Left lobe of liver (tissue), 2 donors: ENCODE results near the gene LTB. TPM values are rescaled to one million over a fixed set of nuclear protein-coding genes. Genes with fewer than 3 reads are reported as not detected.

Experiments
- ATAC-seq: fragments of 200-7000 bp; cut with Tn5 transposase; one replicate; pipeline ENCODE4 v1.9.1; 2020; ENCODE audit warnings: mild to moderate bottlenecking, moderate library complexity
- DNase-seq: peaks from one replicate; pipeline ENCODE4 v3.0.0-alpha.2; 2020; ENCODE audit warnings: low spot score
- total RNA-seq: library from RNA; stranded (reverse); gene quantifications from one replicate; pipeline ENCODE4 v1.2.1, GENCODE V29; 2021
- donor health status: DM: no; HTN: no; CAD: no; lungs with moderate emphysema.
- donor health status: DM: no; HTN: yes; CAD: no.

Gene LTB
- total RNA-seq, 1 donor from 2014 or later: 1.7 TPM

DNA sequence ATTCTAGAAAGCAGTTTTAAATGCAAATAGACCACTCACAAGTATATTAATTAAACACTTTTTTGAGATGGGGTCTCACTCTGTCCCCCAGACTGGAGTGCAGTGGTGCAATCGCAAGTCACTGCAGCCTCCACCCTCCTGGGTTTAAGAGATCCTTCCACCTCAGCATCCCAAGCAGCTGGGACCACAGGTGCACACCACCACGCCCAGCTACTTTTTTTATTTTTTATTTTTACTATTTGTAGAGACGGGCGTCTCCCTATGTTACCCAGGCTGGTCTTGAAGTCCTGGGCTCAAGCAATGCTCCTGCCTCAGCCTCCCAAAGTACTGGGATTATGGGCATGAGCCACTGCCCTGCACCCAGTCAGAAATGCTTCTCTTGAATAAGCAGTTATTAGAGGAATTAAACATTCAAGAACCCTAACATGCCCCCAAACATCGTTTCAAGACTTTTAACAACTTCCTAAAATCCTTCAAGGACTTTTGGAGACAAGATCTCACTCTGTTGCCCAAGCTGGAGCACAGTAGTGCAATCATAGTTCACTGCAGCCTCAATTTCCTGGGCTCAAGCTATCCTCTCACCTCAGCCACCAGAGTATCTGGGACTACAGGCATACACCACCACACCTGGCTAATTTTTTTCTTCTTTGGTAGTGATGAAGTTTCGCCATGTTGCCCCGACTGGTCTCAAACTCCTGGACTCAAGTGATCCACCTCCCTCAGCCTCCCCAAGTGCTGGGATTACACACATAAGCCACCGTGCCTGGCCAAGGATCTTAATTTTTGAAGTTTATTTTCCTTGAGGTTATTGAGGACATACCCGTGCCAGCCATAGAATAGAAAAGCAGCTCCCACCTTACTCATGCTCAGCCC is 50.2 kb downstream of the LTB start:
- ATAC-seq (no peak), DNase-seq (no peak)

DNA sequence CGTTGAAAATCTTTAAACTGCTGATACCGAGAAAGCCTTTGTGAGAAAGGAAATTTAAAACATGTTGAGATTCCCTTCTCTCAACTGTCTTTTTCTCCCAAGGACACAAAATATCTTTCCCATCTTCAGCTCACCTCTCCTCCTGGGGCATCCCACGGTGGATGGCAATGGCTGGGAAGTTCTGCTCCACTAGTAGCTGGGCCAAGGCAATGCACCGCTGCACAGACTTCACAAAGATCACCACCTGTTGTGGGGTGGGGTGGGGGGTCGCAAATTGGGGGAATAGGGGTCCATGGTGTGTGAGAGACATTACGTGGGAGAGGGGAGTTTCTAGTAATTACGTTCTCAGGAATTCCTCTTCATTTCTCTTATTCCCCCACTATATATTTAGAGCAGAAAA is 51.1 kb downstream of the LTB start:
- ATAC-seq: no peak
- DNase-seq: no peak

DNA sequence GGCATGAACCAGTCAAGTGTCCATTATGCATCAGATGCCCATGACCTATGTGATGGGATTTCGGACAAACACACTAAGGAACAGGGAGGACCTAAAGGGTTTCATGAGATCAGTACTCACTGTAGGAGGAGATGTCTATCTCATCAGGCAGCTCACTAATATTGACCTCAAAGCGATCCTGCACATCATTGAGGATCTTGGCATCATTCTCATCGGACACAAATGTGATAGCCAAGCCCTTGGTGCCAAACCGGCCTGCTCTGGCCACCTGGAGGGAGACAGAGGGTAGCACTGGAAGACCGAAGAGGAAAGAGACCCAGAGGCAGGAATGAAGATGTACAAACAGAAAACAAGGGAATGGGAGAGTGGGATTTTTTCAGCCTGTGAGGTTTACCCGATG is 51.6 kb downstream of the LTB start:
- DNase-seq (no peak), ATAC-seq (no peak)

Other genes with a start within 250 kb of the LTB start
- 291 TPM for gene HLA-B, start 225.2 kb downstream of the LTB start, total RNA-seq
- 6.3 TPM for gene MICA, start 178.8 kb downstream of the LTB start, total RNA-seq
- gene MICB, start 84.3 kb downstream of the LTB start, total RNA-seq: 0.78 TPM
- not detected for gene MCCD1, start 53.5 kb downstream of the LTB start, total RNA-seq
- gene DDX39B, start 40.4 kb downstream of the LTB start, total RNA-seq: 126 TPM
- not detected for gene ATP6V1G2, start 35.8 kb downstream of the LTB start, total RNA-seq
- gene NFKBIL1, start 34.8 kb downstream of the LTB start, total RNA-seq: 9.4 TPM
- 0.93 TPM for gene LTA, start 10.1 kb downstream of the LTB start, total RNA-seq
- 0.68 TPM for gene TNF, start 6.9 kb downstream of the LTB start, total RNA-seq
- 10.2 TPM for gene LST1, start 3.9 kb upstream of the LTB start, total RNA-seq
- not detected for gene NCR3, start 10.6 kb upstream of the LTB start, total RNA-seq
- gene AIF1, start 32.8 kb upstream of the LTB start, total RNA-seq: 7.2 TPM
- gene PRRC2A, start 38.3 kb upstream of the LTB start, total RNA-seq: 47.3 TPM
- gene BAG6, start 70.2 kb upstream of the LTB start, total RNA-seq: 141 TPM
- 97.1 TPM for gene APOM, start 73.5 kb upstream of the LTB start, total RNA-seq
- gene C6orf47, start 78.4 kb upstream of the LTB start, total RNA-seq: 7.9 TPM
- gene GPANK1, start 82.6 kb upstream of the LTB start, total RNA-seq: 7.7 TPM
- 45.8 TPM for gene CSNK2B, start 83.7 kb upstream of the LTB start, total RNA-seq
- gene LY6G5B, start 87.6 kb upstream of the LTB start, total RNA-seq: 4.0 TPM
- gene LY6G5C, start 98.6 kb upstream of the LTB start, total RNA-seq: 0.88 TPM
- gene ABHD16A, start 120.9 kb upstream of the LTB start, total RNA-seq: 35.1 TPM
- not detected for gene LY6G6F, start 124.4 kb upstream of the LTB start, total RNA-seq
- not detected for gene LY6G6D, start 132.9 kb upstream of the LTB start, total RNA-seq
- not detected for gene LY6G6C, start 139.3 kb upstream of the LTB start, total RNA-seq
- 0.33 TPM for gene MPIG6B, start 140.9 kb upstream of the LTB start, total RNA-seq
- 22.2 TPM for gene DDAH2, start 146.9 kb upstream of the LTB start, total RNA-seq
- gene CLIC1, start 154.1 kb upstream of the LTB start, total RNA-seq: 37.7 TPM
- 5.2 TPM for gene MSH5, start 157.6 kb upstream of the LTB start, total RNA-seq
- gene SAPCD1, start 180.2 kb upstream of the LTB start, total RNA-seq: 0.73 TPM
- 2.3 TPM for gene VWA7, start 194.9 kb upstream of the LTB start, total RNA-seq
- 52.6 TPM for gene VARS1, start 213.3 kb upstream of the LTB start, total RNA-seq
- gene LSM2, start 224.5 kb upstream of the LTB start, total RNA-seq: 9.8 TPM
- gene HSPA1L, start 232.9 kb upstream of the LTB start, total RNA-seq: 0.60 TPM
- 89.1 TPM for gene HSPA1A, start 233.1 kb upstream of the LTB start, total RNA-seq
- gene HSPA1B, start 245.3 kb upstream of the LTB start, total RNA-seq: 50.8 TPM